Fibroblast of the aortic adventitia (primary cell): ENCODE results near the gene NMB. TPM values are rescaled to one million over a fixed set of nuclear protein-coding genes. Genes with fewer than 3 reads are reported as not detected.
"Not testable (repeated sequence)": the region's sequence is repeated elsewhere in the genome, so short reads cannot be mapped to it uniquely, and the experiment has no call there.

Experiments used
- DNase-seq: peaks from one replicate; pipeline ENCODE4 v3.0.0-alpha.2; 2010; ENCODE audit warnings: low read depth
- H3K4me3 ChIP-seq: 2 replicates; pipeline ENCODE4 v1.5.1; 2011; ENCODE audit warnings: low read depth, mild to moderate bottlenecking, control low read depth, low read length, moderate library complexity
- CTCF ChIP-seq: IDR thresholded peaks from 2 replicates; pipeline ENCODE4 v1.5.1; 2011; ENCODE audit warnings: mild to moderate bottlenecking, low read length, control low read depth, inconsistent platforms; ENCODE audit not compliant: insufficient read depth
- total RNA-seq: library from RNA; depleted of rRNA; stranded (reverse); fragments of >200 nt; gene quantifications from 2 replicates; pipeline ENCODE4 v1.2.3, GENCODE V29; 2012; ENCODE audit warnings: low replicate concordance

Gene NMB
- total RNA-seq, 1 donor: 4.1 TPM

- TF ChIP-seq CTCF: no peak
- no peak overlapping the region for H3K4me3 ChIP-seq
- DNase-seq: no peak
Measured at GRCh38 chr15:84690342-84690741, 32.3 kb upstream of the NMB start.

- no peak for TF ChIP-seq CTCF
- no peak overlapping the region for H3K4me3 ChIP-seq
- no peak for DNase-seq
Measured at GRCh38 chr15:84689858-84690257, 31.9 kb upstream of the NMB start.

GRCh38 chr15:84686446-84686845 lies 28.4 kb upstream of the NMB start:
- DNase-seq, H3K4me3 ChIP-seq: not testable (repeated sequence)

- H3K4me3 ChIP-seq: no peak overlapping the region
- DNase-seq: peak; percentile 89
- TF ChIP-seq CTCF: no peak
Measured at GRCh38 chr15:84685304-84685703, 27.3 kb upstream of the NMB start.

GRCh38 chr15:84684092-84684491 lies 26.1 kb upstream of the NMB start:
- no peak overlapping the region for H3K4me3 ChIP-seq
- no peak for TF ChIP-seq CTCF
- peak; percentile 53 for DNase-seq

- no peak for DNase-seq
- no peak overlapping the region for H3K4me3 ChIP-seq
- no peak for TF ChIP-seq CTCF
Measured at GRCh38 chr15:84681831-84682230, 23.8 kb upstream of the NMB start.

- DNase-seq: peak; percentile 89
- TF ChIP-seq CTCF: no peak
- H3K4me3 ChIP-seq: no peak overlapping the region
Measured at GRCh38 chr15:84671211-84671610, 13.2 kb upstream of the NMB start.

GRCh38 chr15:84669726-84670125 lies 11.7 kb upstream of the NMB start:
- no peak for TF ChIP-seq CTCF
- DNase-seq: peak; percentile 12
- no peak overlapping the region for H3K4me3 ChIP-seq
